RCC 7860 (cell line): Measurements from ENCODE around the gene TXNDC16.
A peak's percentile ranks its signal among the peaks of the same experiment; 100 is the strongest.
"Not testable (repeated sequence)": the region's sequence is repeated elsewhere in the genome, so short reads cannot be mapped to it uniquely, and the experiment has no call there.

Source experiments
- DNase-seq: peaks from one replicate; pipeline ENCODE4 v3.0.0-alpha.2; 2015; ENCODE audit warnings: low spot score
- FAIRE-seq: peaks from 2 replicates; lab custom pipeline; 2012; peaks lifted over from hg19 to GRCh38; lab: Jason Lieb, UNC

Gene TXNDC16, protein sequence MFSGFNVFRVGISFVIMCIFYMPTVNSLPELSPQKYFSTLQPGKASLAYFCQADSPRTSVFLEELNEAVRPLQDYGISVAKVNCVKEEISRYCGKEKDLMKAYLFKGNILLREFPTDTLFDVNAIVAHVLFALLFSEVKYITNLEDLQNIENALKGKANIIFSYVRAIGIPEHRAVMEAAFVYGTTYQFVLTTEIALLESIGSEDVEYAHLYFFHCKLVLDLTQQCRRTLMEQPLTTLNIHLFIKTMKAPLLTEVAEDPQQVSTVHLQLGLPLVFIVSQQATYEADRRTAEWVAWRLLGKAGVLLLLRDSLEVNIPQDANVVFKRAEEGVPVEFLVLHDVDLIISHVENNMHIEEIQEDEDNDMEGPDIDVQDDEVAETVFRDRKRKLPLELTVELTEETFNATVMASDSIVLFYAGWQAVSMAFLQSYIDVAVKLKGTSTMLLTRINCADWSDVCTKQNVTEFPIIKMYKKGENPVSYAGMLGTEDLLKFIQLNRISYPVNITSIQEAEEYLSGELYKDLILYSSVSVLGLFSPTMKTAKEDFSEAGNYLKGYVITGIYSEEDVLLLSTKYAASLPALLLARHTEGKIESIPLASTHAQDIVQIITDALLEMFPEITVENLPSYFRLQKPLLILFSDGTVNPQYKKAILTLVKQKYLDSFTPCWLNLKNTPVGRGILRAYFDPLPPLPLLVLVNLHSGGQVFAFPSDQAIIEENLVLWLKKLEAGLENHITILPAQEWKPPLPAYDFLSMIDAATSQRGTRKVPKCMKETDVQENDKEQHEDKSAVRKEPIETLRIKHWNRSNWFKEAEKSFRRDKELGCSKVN

DNA sequence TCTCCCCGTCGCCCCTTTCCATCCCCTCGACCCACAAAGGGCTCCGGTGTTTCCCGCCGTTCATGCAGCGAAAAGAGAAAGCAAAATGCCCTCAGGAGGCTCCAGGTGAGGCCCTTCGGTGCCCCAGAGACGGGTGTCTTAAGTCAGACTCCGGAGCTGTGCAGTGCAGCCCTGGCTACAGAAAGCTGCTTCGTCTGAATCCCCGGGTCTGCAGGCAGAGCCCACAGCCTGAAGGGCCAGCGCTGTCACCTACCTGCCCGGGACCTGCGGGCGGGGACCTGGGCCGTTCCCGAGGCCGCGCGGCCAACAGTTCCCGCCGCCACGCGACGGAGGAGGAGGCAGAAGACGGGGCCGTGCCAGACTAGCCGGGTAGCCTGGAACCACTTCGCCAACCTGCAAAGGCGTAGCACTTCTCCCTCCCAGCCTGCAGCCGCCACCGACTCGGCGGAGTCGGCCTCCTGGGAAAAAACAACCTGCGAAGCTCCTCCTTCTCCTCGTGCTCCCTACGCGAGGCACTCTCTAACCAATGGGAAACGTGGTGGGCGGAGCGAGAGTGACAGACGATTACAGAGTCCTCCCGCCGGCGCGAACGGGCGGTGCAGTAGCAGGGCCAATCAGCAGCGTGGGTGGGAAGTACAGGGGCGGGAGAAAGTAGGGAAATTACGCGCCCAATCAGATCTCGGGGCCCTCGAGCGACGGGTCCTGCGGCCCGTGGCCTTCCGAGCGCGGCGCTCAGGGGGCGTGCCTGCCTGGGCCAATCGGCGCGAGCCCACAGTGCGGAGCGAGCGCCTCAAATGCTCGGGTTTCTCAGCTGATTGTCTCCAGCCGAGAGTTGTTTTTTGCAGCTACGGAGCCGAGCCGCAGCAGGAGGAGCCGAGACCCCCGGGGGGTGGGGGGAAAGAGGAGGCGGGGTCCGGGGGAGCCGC, at the start of gene TXNDC16, which contains the start of gene GPR137C:
TXNDC16 (minus strand) TSS at position 443 of the 926 bp plus-strand sequence. CDS start 8,948 bp downstream, outside the sequence.
GPR137C (plus strand) TSS at position 774 of the 926 bp plus-strand sequence. CDS start 312 bp downstream, outside the sequence.
- DNase-seq (peak; percentile 90), FAIRE-seq (peak; percentile 83)

DNA sequence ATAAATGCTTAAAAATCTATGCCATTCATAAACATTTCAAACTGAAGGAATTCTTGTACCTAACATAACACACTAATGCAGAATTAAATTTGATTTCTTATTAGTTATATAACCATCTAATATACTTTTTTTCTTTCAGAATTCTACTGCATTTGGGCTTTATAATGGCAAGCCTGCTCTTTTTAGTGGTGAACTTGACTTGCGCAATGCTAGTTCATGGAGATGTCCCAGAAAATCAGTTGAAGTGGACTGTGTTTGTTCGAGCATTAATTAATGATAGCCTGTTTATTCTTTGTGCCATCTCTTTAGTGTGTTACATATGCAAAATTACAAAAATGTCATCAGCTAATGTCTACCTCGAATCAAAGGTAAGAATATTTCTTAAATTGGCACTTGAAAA, 47.7 kb upstream of the TXNDC16 start:
- no peak for DNase-seq
- no peak for FAIRE-seq

DNA sequence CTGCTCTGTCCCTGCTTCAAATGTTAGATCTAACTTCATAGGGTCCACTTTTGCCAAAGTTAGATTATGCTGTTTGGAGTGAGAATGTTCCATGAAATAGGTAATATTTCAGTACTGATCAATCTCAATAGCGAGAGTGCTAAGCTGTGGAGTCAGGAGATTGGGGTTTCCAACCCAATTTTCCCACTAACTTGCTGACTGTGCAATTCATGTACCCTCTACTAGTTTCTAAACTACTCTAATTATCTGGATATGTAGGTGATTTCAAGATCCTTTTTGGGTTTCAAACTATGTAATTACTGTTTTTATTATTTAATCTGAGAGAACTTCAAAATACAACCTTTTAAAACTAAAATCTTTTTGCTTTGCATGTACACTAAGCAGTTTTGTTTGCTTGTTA, 46.3 kb upstream of the TXNDC16 start:
- FAIRE-seq (no peak), DNase-seq (no peak)

DNA sequence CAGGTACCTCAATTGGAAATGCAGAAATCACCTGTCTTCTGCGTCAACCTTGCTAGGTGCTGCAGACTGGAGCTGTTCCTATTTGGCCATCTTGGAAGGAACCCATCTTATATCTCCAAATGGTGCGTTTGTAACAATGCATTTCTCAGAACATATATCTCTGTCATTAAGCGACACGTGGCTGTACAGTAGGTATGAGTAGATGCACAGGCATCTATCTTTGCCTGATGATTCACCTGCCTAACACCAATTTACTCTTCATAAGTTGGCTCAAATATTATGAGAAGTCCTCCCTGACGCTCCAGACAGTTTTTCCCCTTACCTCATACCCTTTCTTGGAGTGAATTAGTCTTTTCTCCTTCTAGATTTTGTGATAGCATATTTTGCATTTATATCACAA, 44.6 kb upstream of the TXNDC16 start:
- FAIRE-seq, result no peak
- no peak for DNase-seq

DNA sequence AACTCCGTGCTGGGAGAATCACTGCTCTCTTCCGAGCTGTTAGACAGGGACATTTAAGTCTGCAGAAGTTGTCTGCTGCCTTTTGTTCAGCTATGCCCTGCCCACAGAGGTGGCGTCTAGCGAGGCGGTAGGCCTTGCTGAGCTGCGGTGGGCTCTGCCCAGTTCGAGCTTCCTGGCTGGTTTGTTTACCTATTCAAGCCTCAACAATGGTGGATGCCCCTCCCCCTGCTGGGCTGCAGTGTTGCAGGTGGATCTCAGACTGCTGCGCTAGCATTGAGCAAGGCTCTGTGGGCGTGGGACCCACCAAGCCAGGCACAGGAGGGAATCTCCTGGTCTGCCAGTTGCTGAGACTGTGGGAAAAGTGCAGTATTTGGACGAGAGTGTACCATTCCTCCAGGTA, 44.0 kb upstream of the TXNDC16 start:
- DNase-seq (no peak), FAIRE-seq (no peak)

DNA sequence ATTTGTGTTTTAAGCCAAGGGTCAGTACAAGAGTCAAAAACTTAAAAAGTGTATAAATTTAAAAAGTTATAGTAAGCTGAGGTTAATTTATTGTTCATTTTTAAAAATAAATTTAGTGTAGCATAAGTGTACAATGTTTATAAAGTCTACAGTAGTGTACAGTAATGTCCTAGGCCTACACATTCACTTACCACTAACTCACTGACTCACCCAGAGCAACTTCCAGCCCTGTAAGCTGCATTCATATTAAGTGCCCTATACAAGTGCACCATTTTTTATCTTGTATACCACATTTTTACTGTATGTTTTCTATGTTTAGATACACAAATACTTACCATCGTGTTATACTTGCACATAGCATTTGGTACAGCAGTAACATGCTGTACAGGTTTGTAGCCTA, 38.0 kb upstream of the TXNDC16 start:
- DNase-seq (no peak), FAIRE-seq (no peak)

DNA sequence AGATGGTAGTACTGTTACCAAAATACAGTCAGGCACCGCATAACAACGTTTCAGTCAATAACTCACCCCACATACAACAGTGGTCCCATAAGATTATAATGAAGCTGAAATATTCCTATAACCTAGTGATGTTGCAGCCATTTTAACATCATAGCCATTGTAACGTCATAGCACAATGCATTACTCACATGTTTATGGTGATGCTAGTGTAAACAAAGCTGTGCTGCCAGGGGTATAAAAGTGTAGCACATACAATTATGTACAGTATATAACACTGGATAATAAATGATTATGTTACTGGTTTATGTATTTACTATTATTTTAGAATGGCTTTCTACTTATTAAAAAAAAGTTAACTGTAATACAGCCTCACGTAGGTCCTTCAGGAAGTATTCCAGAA, 37.3 kb upstream of the TXNDC16 start:
- FAIRE-seq (no peak), DNase-seq (no peak)

DNA sequence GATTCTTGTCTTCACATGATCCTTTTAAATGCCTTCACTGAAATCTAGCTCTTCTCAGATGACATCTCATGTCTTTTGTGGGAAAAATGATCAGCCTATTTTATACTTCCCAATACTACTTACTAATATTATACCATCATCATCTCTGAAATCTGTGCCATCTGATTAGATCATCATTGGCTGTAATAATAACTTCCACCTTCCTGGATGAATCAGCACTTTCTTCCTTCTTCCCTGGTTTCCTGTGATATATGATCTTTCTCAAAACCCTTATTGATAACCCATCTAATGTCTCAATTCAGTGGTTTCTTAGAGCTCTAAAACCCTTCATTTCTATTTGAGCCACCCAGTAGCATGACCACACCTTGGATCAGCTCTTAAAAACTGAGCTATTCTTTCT, 31.2 kb upstream of the TXNDC16 start:
- no peak for DNase-seq
- no peak for FAIRE-seq

DNA sequence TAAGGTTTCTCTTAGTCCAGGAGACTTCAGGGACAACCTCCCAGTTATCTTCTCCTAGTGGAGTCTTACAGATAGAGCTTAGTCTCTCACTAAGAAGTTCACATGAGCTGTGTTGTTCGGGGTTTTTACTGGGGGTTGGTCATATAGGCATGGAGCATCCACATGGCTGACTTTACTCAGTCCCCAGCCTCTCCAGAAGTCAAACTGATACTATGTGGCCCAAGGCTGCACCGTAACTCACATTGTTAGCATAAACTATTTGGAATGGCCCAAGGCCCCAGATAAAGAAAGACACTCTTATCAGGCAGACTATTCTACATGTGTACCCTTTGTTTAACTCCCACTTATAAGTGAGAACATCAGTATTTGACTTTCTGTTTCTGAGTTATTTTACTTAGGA, 23.6 kb upstream of the TXNDC16 start:
- DNase-seq, result no peak
- FAIRE-seq, result no peak

DNA sequence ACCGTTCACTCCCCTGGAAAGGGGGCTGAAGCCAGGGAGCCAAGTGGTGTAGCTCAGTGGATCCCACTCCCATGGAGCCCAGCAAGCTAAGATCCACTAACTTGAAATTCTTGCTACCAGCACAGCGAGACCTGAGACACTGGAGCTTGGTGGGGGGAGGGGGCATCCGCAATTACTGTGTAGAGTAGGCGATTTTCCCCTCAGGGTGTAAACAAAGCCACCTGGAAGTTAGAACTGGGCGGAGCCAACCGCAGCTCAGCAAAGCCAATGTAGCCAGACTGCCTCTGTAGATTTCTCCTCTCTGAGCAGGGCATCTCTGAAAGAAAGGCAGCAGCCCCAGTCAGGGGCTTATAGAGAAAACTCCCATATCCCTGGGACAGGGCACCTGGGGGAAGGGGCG, 16.1 kb upstream of the TXNDC16 start:
- FAIRE-seq, DNase-seq: not testable (repeated sequence)

DNA sequence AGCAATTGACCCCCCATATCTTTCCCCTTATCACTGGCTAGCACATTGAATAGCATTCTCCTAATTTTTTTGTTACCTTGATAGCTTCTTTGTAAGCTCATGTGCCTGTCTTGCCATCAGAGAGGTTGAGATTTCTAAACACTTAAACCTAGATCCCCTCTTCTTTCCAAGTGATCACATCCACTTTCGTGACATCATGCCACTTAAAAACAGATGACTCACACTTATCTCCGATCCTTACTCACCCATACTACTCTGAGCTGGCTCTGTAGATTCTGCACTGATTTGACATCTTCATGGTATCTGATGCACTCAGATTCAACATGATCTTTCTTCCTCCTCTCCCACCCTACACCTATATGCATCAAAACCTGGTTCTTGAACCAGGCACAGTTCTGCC, 10.8 kb upstream of the TXNDC16 start:
- FAIRE-seq (no peak), DNase-seq (peak; percentile 31)

DNA sequence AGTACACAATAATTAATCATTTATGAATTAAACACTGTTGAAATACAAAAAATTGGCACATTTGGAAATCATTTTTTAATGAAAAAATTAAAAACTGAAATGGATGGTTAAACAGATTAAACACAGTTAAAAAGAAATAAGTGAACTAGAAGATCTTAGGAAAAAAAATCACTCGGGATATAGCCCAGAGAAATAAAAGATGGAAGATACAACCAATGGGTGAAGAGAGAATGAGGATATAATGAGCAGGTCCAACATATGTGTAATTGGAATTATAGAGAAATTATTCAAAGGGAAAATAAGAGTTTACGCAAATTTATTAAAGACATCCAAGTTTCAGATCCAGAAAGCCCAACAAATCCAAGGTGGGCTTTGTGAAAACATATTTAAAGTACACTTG, 6.4 kb upstream of the TXNDC16 start:
- no peak for DNase-seq
- FAIRE-seq, result no peak

DNA sequence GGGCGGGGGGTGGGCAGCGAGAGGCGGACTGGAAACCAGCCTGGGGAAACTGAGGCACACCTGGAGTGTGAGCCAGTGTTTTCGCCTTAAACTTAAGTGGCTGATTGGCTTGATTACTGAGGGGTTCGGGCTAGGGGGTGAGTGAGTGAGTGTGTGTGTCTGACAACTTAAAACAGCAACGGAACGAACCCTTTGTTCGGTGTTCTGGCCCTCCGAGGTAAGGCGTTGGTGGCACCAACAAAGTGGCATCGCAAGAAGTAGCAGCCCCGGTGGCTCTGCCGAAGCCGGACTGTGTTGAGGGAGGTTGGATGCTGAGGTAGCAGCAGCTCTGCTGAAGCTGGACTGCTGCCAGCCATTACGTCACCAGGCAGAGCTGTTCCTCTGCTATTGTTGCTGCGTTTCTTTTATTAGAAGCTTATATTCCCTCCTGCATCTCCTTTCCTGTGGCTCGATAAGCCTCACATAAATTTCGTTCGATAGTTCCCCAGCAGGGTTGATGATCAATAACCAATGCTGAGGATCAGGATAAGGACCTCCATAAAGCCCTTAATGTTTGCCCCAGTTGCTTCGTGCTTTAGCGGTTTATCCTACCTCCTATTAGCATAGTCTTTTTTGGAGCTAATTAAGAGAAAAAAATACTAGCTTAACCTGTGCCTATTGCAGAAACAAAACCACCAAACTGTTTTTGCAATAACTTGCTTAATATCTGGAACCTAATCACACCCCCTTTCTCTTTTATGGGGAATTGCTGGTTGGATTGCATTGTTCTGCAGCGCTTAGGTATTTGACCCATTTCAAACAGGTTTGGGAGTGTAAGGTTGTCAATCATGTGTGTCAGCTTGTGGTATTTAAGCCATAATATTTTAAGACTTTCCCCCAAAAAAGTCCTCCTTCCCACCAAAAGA, 1.6 kb upstream of the TXNDC16 start:
- peak; percentile 52 for DNase-seq
- no peak for FAIRE-seq

DNA sequence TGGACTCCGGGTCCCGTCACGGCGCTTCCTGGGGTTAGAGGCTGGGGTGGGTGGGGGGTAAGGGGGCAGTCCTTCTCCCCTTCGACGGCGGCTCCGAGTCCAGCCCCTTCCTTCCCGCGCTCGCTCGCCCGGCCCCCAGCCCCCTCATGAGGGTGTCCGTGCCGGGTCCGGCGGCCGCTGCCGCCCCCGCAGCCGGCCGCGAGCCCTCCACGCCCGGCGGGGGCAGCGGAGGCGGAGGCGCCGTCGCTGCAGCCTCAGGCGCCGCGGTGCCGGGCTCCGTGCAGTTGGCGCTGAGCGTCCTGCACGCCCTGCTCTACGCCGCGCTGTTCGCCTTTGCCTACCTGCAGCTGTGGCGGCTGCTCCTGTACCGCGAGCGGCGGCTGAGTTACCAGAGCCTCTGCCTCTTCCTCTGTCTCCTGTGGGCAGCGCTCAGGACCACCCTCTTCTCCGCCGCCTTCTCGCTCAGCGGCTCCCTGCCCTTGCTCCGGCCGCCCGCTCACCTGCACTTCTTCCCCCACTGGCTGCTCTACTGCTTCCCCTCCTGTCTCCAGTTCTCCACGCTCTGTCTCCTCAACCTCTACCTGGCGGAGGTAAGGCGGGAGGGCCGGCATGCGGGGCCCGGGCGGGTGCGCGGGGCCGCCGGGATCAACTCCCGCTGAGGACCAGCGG, 831 bp upstream of the TXNDC16 start:
- FAIRE-seq, result no peak
- no peak for DNase-seq

DNA sequence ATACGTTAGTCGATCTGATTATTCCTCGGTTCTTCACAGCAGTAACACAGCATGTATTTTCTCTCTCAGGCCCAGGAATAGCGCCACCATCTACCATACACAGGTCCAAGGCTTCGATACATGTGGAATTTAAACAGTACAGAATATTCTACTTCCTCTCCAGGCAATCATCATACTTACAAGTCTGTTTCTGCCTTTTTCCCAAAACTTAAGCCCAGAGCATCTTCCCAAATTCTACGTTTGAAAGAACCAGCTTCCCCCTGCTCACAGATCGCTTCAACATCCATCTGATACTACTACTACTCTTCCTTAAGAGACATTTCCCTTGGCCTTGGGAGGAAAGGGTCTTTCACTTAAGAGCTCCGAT, 626 bp downstream of the TXNDC16 start:
- FAIRE-seq (no peak), DNase-seq (no peak)

DNA sequence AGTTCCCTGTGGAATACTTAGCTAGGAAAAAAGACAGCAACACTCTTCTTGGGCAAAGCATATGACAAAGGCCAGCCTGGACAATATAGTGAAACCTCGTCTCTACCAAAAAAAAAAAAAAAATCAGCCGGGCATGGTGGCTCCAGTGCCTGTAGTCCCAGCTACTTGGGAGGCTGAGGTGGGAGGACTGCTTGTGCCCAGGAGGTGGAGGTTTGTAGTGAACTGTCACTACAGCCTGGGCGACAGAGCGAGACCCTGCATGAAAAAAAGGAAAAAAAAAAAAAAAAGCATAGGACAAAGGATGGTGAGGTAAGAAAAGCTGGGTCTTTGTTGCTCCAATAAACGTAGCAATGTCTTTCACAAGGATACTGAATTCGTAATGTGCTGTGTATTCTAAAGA, 1.1 kb downstream of the TXNDC16 start:
- DNase-seq (no peak), FAIRE-seq (no peak)

DNA sequence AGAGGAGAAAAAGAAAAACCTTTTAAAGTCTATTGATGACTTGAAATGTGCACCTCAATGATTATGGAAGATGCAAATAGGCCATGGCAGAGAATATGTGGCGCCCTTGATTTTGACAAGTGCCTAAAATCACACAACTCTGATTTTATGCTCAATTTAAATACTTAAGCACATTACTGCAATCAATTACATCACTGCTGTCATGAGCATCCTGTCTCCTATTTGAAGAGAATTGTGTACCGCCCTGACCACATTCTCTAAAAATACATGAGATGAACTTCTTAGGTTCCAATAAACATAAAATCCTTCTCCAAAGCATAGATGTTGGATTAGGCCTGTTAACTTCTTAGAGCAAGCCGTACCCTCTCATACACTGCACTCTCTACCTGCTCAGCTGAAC, 1.6 kb downstream of the TXNDC16 start:
- FAIRE-seq, result no peak
- DNase-seq, result no peak

DNA sequence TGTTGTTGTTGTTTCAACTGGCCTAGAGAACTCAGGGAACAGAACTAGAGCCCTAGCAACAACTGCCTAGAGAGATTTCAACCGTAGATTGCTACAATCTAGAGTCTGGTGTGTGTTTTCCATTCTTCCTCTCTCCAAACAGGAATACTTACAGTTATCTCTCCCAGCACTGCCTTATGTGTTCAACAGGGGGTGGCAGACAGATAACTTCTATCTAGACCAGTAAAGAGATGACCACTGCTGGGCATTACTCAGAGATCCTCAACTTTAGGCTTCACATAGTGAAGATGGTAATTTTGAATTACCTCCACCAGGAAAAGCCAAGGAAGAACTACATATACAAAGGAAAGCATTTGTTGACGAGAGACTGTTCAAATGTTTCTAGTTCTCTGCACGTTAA, 4.8 kb downstream of the TXNDC16 start:
- no peak for FAIRE-seq
- no peak for DNase-seq

DNA sequence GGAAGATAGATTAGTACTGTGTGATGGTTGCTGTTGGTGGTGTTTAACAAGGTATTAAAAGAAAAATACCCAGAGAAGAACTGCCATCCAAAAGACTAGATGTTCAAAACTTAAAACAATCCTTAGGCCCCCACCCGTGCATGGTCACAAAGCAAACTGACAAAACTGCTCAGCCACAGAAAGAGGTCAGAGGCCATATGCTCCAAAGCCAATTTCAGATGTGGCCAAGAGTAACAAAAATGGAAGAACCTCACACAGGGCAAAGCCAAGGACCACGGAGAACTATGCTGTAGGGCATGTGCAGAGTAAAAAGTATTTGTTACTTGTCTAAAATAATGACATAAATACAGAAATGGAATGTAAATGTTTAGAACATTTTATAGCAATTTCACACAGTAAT, 5.3 kb downstream of the TXNDC16 start:
- DNase-seq (no peak), FAIRE-seq (no peak)

DNA sequence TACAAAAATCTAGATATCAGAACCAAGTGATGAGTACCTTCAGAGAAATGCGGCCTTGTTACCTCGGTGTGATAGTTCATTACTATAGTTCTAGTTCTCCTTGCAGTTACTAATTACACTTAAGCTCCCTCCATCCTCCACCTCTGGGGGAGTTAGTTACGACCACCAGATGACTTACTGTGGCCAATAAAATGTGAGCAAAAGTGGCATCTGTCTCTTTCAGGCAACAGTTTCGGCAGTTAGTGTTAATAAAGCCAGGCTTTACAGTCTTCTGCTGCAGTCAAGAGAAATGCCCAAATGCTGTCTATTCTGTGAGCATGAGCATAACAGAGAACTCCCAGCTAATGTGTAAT, 6.0 kb downstream of the TXNDC16 start:
- FAIRE-seq, result no peak

More for the DNA sequence above, 6.0 kb downstream of the TXNDC16 start:
- no peak for DNase-seq
